Bronchial epithelial cell (primary cell): ENCODE data around the gene STX18. TPM values are rescaled to one million over a fixed set of nuclear protein-coding genes. Genes with fewer than 3 reads are reported as not detected.
"Not testable (repeated sequence)": the region's sequence is repeated elsewhere in the genome, so short reads cannot be mapped to it uniquely, and the experiment has no call there.

Source experiments
- DNase-seq: peaks from one replicate; pipeline ENCODE4 v3.0.0-alpha.2; 2010; ENCODE audit warnings: low read depth
- FAIRE-seq: peaks from 2 replicates; lab custom pipeline; 2011; peaks lifted over from hg19 to GRCh38; lab: Jason Lieb, UNC
- H3K27me3 ChIP-seq: 2 replicates; pipeline ENCODE4 v1.5.1; 2011; ENCODE audit warnings: low read length; ENCODE audit not compliant: control insufficient read depth, insufficient read depth
- H3K36me3 ChIP-seq: 2 replicates; pipeline ENCODE4 v1.5.1; 2011; ENCODE audit warnings: low read length; ENCODE audit not compliant: control insufficient read depth, insufficient read depth
- H3K4me3 ChIP-seq: 2 replicates; pipeline ENCODE4 v1.5.1; 2011; ENCODE audit warnings: mild to moderate bottlenecking, low read depth, low read length, control low read depth
- CTCF ChIP-seq: IDR thresholded peaks from 2 replicates; pipeline ENCODE4 v1.5.1; 2011; ENCODE audit warnings: mild to moderate bottlenecking, moderate library complexity, low read length, control low read depth, inconsistent platforms; ENCODE audit not compliant: insufficient read depth, severe bottlenecking
- total RNA-seq: library from RNA; depleted of rRNA; stranded (reverse); fragments of >200 nt; gene quantifications from 2 replicates; pipeline ENCODE4 v1.2.1, GENCODE V29; 2014

Gene STX18
- total RNA-seq, 1 donor from 2014 or later = 21.6 TPM

GRCh38 chr4:4560136-4560535, 18.3 kb upstream of the STX18 start:
- FAIRE-seq (no peak), DNase-seq (no peak)
- H3K27me3 ChIP-seq = peaks cover 2% of the 10 kb centered on the region
- no peak for TF ChIP-seq CTCF
- no peak overlapping the region for H3K4me3 ChIP-seq
- no peaks in the 10 kb centered on the region for H3K36me3 ChIP-seq

GRCh38 chr4:4559596-4559995, 17.7 kb upstream of the STX18 start:
- no peaks in the 10 kb centered on the region for H3K36me3 ChIP-seq
- H3K4me3 ChIP-seq = no peak overlapping the region
- no peak for FAIRE-seq
- DNase-seq = peak; percentile 74
- H3K27me3 ChIP-seq = peaks cover 2% of the 10 kb centered on the region
- no peak for TF ChIP-seq CTCF

- TF ChIP-seq CTCF = no peak
- Histone ChIP-seq H3K4me3 (no peak overlapping the region), H3K36me3 (no peaks in the 10 kb centered on the region), H3K27me3 (peaks cover 2% of the 10 kb centered on the region)
- no peak for FAIRE-seq
- DNase-seq = no peak
Measured at GRCh38 chr4:4558881-4559280, 17.0 kb upstream of the STX18 start.

- Histone ChIP-seq H3K36me3 (no peaks in the 10 kb centered on the region), H3K4me3 (no peak overlapping the region), H3K27me3 (peaks cover 2% of the 10 kb centered on the region)
- no peak for DNase-seq
- no peak for TF ChIP-seq CTCF
- FAIRE-seq = peak; percentile 73
Measured at GRCh38 chr4:4555916-4556315, 14.1 kb upstream of the STX18 start.

- H3K36me3 ChIP-seq = no peaks in the 10 kb centered on the region
- DNase-seq = no peak
- TF ChIP-seq CTCF = no peak
- no peak overlapping the region for H3K4me3 ChIP-seq
- no peak for FAIRE-seq
- peaks cover 2% of the 10 kb centered on the region for H3K27me3 ChIP-seq
Measured at GRCh38 chr4:4554234-4554633, 12.4 kb upstream of the STX18 start.

GRCh38 chr4:4552042-4552441, 10.2 kb upstream of the STX18 start:
- H3K4me3 ChIP-seq, H3K27me3 ChIP-seq, H3K36me3 ChIP-seq, FAIRE-seq, DNase-seq: not testable (repeated sequence)

GRCh38 chr4:4550161-4550560, 8.3 kb upstream of the STX18 start:
- not testable (repeated sequence) for DNase-seq, H3K4me3 ChIP-seq, FAIRE-seq, H3K36me3 ChIP-seq, H3K27me3 ChIP-seq
